ENCODE data around the gene SNX4.
"Not testable (repeated sequence)": the region's sequence is repeated elsewhere in the genome, so short reads cannot be mapped to it uniquely, and the experiment has no call there.

Gene SNX4

GRCh38 chr3:125482406-125482805, 37.6 kb downstream of the SNX4 start:
- no peak for TF ChIP-seq CTCF (IDR thresholded peaks at IDR 0.05; ENCODE audit: insufficient read depth, low read length)
- no peak for DNase-seq (ENCODE audit: low read depth in 1 of 2, low spot score in 1 of 2)
- Histone ChIP-seq H3K27ac (replicated peaks) (no peak overlapping the region), H3K4me3 (replicated peaks; ENCODE audit: insufficient read depth, low read length) (no peak overlapping the region), H3K27me3 (ENCODE audit: insufficient read depth, poor library complexity, severe bottlenecking) (no peaks in the 10 kb centered on the region)

DNA sequence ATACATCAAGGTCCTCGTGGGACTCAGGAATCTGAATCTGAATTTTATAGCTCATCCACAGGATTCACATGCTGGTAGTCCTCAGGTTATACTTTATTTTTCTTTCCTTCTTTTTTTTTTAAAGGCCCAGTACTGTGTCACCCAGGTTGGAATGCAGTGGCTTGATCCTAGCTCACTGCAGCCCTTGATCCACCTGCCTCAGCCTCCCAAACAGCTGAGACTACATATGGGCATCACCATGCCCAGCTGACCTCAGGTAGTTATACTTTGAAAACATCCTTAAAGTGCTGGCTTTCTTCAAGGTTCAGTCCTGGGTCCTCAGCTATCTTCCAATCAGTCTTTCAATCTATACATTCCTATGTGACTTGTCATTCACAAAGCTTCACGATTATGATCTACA, 38.2 kb downstream of the SNX4 start:
- no peak for TF ChIP-seq REST (IDR thresholded peaks at IDR 0.05; ENCODE audit: insufficient replicate concordance, low read depth)
- TF ChIP-seq POLR2AphosphoS5 (IDR thresholded peaks at IDR 0.05; ENCODE audit: low read depth), result no peak
- no peak for TF ChIP-seq SPI1 (IDR thresholded peaks at IDR 0.05; ENCODE audit: borderline replicate concordance, low read depth)
- no peak for TF ChIP-seq CTCF (IDR thresholded peaks at IDR 0.05; ENCODE audit: insufficient read depth, low read length)
- TF ChIP-seq GABPA (IDR thresholded peaks at IDR 0.05; ENCODE audit: low read depth), result no peak
- no peak overlapping the region for H3K4me3 ChIP-seq (replicated peaks; ENCODE audit: insufficient read depth, low read length)
- no peaks in the 10 kb centered on the region for H3K27me3 ChIP-seq (ENCODE audit: insufficient read depth, poor library complexity, severe bottlenecking)
- H3K27ac ChIP-seq (replicated peaks), result no peak overlapping the region
- no peak for DNase-seq (ENCODE audit: low read depth in 1 of 2, low spot score in 1 of 2)

- not testable (repeated sequence) for H3K27me3 ChIP-seq (ENCODE audit: insufficient read depth, poor library complexity, severe bottlenecking); H3K27ac ChIP-seq (replicated peaks); H3K4me3 ChIP-seq (replicated peaks; ENCODE audit: insufficient read depth, low read length); DNase-seq (ENCODE audit: low read depth in 1 of 2, low spot score in 1 of 2)
Measured at GRCh38 chr3:125481375-125481759, 38.6 kb downstream of the SNX4 start.

DNA sequence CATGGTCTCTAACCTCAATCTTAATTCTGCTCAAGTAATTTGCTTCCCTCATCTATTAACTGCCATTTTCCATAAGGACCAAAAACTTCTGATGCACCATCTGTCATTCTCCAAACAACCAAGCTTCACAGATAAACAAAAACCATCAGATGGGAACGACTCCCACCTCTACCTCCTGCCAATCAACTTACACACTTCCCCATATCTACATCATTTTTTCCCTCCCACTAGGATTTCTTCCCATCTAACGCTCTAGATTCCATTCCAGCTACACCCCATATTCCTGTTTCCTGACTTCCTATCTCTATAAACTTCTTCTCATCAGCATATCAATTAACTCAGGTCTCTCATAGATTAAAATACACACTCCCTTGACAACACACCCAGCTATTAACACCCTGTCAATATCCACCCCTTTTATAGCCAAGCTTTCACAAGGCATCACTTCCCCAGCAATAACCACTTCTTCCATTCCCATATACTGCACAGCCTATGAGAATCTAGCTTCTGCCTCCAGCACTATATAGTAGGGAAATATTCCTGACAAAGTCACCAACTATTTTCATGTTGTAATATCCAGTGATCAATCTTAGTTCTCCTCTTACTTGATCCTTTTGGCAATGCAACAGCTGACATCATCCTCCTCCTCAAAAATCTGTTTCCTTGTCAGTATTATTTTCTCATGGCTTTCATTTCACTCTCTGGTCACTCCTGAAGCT, 39.2 kb downstream of the SNX4 start:
- Histone ChIP-seq H3K27ac (replicated peaks) (no peak overlapping the region), H3K4me3 (replicated peaks; ENCODE audit: insufficient read depth, low read length) (no peak overlapping the region), H3K27me3 (ENCODE audit: insufficient read depth, poor library complexity, severe bottlenecking) (no peaks in the 10 kb centered on the region)
- DNase-seq (ENCODE audit: low read depth in 1 of 2, low spot score in 1 of 2), result no peak
- TF ChIP-seq POLR2AphosphoS5 (IDR thresholded peaks at IDR 0.05; ENCODE audit: low read depth) (no peak), REST (IDR thresholded peaks at IDR 0.05; ENCODE audit: insufficient replicate concordance, low read depth) (no peak), GABPA (IDR thresholded peaks at IDR 0.05; ENCODE audit: low read depth) (no peak), CTCF (IDR thresholded peaks at IDR 0.05; ENCODE audit: insufficient read depth, low read length) (no peak), SPI1 (IDR thresholded peaks at IDR 0.05; ENCODE audit: borderline replicate concordance, low read depth) (no peak)
